ENCODE data around the gene WDR5B.

The WDR5B gene

GRCh38 chr3:122365073-122365472 lies 50.8 kb downstream of the WDR5B start:
- DNase-seq: no peak

- DNase-seq: no peak
Observed at GRCh38 chr3:122364490-122364889, 51.4 kb downstream of the WDR5B start.

All from NCI-H187 treated with DMSO at 0.1 percent for 48 hours (cell line).